Hepatocyte (in vitro differentiated cells): ENCODE results near the gene DGCR6L.

Source experiments
- CTCF ChIP-seq: fragments of 200-600 bp; sonication (generic); IDR thresholded peaks from 2 replicates; pipeline ENCODE4 v1.5.1; 2016; ENCODE audit warnings: antibody characterized with exemption, mild to moderate bottlenecking; ENCODE audit not compliant: poor library complexity
- EZH2 ChIP-seq: fragments of 200-600 bp; sonication (generic); IDR thresholded peaks from 2 replicates; pipeline ENCODE4 v1.6.1; 2016; ENCODE audit warnings: antibody characterized with exemption, mild to moderate bottlenecking, borderline replicate concordance
- EZH2phosphoT487 ChIP-seq: fragments of 200-600 bp; sonication (generic); IDR thresholded peaks from one replicate; pipeline ENCODE4 v1.6.1; 2018; ENCODE audit warnings: antibody characterized with exemption, mild to moderate bottlenecking, low read depth, moderate library complexity; ENCODE audit not compliant: unreplicated experiment, severe bottlenecking

GRCh38 chr22:20296598-20296997, 23.3 kb downstream of the DGCR6L start:
- TF ChIP-seq CTCF: no peak
- no peak for TF ChIP-seq EZH2
- TF ChIP-seq EZH2phosphoT487: no peak
